HL-60/S4 treated with phorbol 12-myristate 13-acetate at 8.2 ng/mL for 4 days and 3 days (cell line): ENCODE results near the gene RABGAP1.

Experiments
- in situ Hi-C: fragments of 300-500 bp; cut with MboI; formaldehyde crosslinking; loops from 2 replicates; pipeline ENCODE4 v1.15.0; 2022; ENCODE audit warnings: low sequenced_read_pairs

Gene RABGAP1

DNA sequence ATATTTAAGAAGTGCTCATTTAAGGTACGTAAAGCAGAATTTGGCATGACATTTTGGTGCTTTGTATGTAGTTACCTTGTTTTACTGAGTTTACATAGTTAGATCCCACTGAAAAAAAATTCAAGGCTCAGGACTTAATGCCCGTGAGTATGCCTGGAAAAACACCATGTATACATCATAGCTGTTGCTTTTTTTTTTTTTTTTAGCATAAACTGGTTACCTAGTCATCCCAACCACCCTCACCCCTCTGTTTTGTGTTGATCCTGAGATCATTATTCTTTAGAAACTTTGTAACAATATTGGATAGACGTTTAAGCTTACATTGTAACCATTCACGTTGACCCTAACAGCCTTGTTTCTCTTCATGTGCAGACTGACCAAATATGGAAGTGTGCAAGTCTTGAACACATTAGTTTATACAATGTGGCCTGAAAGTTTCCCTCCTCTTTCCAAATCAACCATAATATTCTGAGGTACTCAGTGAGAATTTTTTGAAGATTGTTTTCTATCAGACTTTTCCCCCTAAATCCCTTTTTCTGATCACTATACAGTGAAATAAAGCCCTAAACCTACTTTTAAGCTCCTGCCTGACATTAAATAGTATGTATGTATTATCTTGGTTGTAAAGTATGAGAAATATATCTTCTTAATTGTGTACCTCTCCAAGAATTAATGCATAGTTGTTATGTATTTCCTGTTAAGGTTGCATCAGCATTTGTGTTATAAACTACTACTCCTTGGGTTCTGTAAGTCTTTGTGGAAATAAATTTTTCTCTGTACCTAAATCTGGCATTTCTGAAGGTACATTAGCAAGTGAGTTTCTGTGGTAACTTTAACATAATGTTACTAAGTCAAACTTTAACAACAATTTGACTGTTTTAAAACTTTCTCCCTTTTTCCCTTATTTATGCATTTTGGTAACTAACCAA lies 4.4 kb downstream of the RABGAP1 start:
- in situ Hi-C loops, result no loop called here

GRCh38 chr9:122946461-122947005 lies 5.7 kb downstream of the RABGAP1 start:
- in situ Hi-C loops, result no loop called here

DNA sequence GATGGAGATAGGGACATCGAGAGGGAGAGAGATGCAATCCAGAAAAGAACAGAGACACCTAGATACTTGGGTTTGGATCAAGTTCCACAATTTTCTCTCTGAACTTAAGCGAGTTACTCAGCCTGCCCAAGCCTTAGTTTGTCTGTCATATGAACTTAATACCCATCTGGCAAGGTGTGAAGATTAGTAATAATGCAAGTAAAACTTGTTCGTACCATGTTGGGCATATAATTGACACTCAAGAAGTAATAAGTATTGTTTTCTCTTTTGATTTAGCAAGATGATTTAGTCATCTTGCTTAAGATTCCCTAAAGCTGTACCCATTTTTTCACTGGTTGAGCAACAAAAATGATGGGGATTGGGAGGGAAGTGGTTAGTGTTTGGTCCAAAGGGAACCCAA lies 7.5 kb downstream of the RABGAP1 start:
- in situ Hi-C loops, result no loop called here

- in situ Hi-C loops, result no loop called here
Observed at GRCh38 chr9:122949696-122950095, 8.9 kb downstream of the RABGAP1 start.

DNA sequence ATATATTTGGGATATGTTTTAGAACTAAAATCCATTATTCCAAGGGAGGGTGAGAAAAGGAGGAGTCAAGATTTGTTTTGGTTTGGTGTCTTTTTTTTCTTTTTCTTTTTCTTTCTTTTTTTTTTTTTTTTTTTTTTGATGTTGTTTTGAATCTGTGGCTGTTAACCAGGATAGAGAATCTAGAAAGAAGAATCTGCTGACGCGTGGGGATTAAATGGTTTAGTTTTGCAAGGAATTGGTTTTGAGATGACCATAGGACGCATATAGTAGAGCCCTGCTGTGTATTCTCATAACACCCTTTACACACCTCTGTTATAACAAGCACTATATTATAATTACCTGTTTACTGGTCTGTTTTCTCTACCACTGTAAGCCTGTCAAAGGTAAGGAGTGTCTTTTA lies 9.4 kb downstream of the RABGAP1 start:
- in situ Hi-C loops, result no loop called here

GRCh38 chr9:122951056-122951455 lies 10.2 kb downstream of the RABGAP1 start:
- in situ Hi-C loops, result no loop called here

- in situ Hi-C loops, result no loop called here
Observed at GRCh38 chr9:122954253-122954691, 13.5 kb downstream of the RABGAP1 start.

- in situ Hi-C loops, result no loop called here
Observed at GRCh38 chr9:122955961-122956360, 15.1 kb downstream of the RABGAP1 start.

GRCh38 chr9:122961139-122961538 lies 20.3 kb downstream of the RABGAP1 start:
- in situ Hi-C loops, result no loop called here

DNA sequence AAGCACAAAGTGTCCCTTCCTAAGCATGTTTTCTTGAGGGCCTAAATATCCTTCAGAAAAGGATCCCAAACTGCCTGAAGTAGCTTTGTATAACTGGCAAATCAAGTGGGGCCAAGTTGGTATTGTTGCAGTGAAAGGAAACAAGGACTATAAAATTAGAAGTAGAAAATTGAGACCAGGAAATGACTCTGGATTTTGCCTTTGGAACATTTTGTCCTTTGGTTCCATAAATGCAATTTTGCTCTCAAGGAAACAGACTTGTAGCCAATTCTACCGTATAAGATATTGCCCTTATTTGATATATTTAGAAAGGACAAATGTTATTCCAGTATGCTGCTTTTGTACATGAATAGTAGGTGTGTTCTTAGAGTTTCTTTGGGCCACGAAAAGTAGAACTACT lies 34.4 kb downstream of the RABGAP1 start:
- in situ Hi-C loops, result no loop called here

GRCh38 chr9:122978601-122979000 lies 37.8 kb downstream of the RABGAP1 start:
- in situ Hi-C loops, result no loop called here

- in situ Hi-C loops, result no loop called here
Observed at GRCh38 chr9:122986010-122986409, 45.2 kb downstream of the RABGAP1 start.

DNA sequence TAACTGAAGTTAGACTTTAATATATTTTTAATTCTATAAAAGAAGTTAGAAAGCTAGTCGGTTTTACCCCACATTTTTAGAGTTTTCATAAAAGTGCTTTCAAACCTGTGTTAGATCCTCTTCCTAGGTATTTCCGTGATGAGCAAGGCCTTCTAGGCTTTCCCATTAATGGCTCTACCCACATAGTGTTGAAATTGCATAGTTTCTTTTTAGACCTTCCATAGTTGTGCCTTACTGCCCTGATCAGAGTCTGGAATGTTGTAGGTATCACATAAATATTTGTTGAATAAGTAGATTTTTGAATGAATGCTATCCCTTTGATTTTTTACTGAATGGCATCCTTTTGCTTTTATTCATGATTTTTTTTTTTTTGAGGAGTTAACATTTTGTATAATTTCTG lies 47.3 kb downstream of the RABGAP1 start:
- in situ Hi-C loops, result no loop called here

DNA sequence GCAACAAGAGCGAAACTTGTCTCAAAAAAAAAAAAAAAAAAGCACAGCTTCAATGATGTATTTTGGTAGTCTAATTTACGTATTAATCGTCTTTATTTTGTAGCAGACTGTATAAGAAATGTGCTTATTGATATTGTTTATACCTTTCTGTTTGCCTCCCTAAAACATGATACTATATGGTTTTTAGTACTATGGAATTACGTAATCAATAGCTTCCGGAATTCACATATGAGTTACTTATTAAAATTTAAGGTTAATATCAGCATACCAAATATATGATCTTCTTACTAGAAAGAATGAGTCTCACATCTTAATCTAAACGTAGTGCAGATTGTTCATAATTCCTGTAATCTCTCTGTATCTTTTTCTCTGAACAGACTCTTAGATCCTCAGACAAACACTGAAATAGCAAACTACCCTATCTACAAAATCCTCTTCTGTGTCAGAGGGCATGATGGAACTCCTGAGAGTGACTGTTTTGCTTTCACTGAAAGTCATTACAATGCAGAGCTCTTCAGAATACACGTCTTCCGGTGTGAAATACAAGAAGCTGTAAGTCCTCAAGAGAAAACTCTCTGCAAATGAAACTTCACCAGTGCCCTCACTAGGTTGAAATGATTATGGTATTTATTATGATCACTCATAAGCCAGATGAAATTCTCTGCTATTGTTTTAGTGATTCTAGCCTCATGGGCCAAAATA lies 48.3 kb downstream of the RABGAP1 start:
- in situ Hi-C loops, result no loop called here

- in situ Hi-C loops, result no loop called here
Observed at GRCh38 chr9:122991370-122991830, 50.6 kb downstream of the RABGAP1 start.

DNA sequence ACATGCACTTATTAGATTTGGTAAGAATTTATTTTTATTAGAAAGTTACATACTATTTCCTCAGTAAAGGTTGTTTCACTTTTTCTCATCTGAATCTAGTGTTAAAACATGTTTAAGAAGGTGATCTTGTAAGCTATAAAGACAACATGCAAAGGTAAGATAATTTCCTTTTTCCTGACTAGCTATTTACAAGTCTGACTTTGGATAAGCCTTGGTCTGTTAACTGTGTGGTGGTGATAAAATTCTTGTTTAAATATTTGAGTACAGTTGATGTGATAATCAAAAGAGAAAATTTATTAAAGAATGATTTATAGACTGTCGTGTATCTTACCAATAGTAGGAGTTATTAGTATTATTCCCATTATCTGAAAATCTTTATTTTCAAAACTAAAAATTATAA lies 55.8 kb downstream of the RABGAP1 start:
- in situ Hi-C loops, result no loop called here

GRCh38 chr9:122998448-122998847 lies 57.6 kb downstream of the RABGAP1 start:
- in situ Hi-C loops, result no loop called here

DNA sequence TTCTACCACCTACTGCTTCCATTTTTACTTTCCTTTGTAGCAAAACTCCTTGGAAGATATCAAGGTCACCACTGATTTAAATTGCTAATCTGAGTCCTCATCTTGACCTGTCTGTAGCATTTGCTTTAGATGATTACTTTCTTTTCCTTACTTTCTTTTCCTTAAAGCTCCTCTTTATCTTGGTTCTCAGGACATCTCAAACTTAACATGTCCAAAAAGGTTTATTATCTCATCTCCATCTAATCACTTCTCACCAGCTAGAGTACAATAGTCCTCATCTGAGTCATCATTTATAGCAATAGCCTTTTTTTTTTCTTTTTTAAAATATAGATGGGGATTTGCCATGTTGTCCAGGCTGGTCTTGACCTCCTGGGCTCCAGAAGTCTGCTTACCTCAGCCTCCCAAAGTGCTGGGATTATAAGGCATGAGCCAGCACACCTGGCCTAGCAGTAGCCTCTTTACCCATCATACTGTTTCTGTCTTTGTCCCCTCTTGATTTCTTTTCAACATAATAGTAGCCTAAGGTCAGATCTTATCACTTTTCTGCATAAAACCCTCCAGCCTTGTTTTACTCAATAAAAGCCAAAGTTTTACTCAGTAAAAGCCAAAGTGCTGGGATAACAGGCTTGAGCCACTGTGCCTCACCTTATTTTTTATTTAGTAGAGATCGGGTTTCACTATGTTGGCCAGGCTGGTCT lies 59.7 kb downstream of the RABGAP1 start:
- in situ Hi-C loops, result no loop called here

- in situ Hi-C loops, result no loop called here
Observed at GRCh38 chr9:123002754-123003153, 61.9 kb downstream of the RABGAP1 start.

DNA sequence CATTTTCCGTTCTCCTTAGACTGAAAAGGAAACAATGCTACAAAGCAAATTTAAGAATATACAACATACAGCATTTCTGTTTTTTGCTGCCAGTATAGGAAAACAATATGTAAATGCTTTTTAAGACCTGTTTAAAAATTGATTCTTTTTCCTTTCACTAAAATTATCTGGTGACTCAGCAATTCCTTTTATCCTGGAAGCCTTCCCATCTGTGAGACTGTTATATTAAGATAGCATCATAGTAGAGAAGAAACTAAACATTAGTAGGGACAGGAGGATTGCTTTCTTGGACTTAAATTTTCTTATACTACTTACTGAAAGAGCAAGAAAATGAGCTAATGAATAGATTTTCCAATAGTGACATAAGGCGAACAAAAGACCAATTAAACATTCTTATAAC lies 62.6 kb downstream of the RABGAP1 start:
- in situ Hi-C loops, result no loop called here

- in situ Hi-C loops, result no loop called here
Observed at GRCh38 chr9:123005964-123006363, 65.1 kb downstream of the RABGAP1 start.
